ENCODE data around the gene KIAA1217. TPM values are rescaled to one million over a fixed set of nuclear protein-coding genes. Genes with fewer than 3 reads are reported as not detected.

Gene KIAA1217
- total and polyA plus RNA-seq, 2 of the 4 experiments (the other 2 are of a cell fraction): 3.4 to 4.4 TPM

DNA sequence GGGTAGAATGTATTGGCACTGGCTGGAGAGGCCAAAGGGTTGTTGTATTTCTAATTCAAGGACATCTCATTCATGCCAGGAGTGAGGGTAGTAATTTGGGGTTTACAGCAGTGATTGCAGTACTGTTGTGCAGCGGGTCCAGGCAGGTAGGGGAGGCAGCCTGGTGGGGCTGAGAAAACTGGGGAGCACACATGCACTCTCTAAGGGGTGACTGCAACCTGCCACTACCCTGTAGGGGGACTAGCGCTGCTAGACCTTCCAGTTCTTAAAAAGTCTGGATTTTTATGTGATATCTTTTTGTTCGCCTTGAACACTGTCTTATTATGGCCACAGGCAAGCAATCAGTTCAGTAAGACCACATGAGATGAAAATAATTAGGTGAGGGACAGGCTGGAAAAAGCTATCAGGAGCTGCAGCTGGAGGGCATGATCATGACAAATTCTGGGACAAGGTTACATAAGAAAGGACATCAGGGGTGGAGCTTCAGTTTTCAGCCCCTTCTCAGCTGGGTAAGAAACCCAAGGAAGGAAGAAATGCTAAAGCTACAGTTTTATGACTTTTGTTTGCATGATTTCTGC is 365.7 kb downstream of the KIAA1217 start:
- no peak overlapping the region for H2BK15ac ChIP-seq (ENCODE audit: low read depth, low read length)
- no peaks in the 10 kb centered on the region for H3K4me1 ChIP-seq (ENCODE audit: control insufficient read depth, insufficient read depth, low read length)
- H3K27me3 ChIP-seq (ENCODE audit: control insufficient read depth, insufficient read depth, low read length): no peaks in the 10 kb centered on the region; the same call in none of the 2 replicates
- TF ChIP-seq, protein P1, sequence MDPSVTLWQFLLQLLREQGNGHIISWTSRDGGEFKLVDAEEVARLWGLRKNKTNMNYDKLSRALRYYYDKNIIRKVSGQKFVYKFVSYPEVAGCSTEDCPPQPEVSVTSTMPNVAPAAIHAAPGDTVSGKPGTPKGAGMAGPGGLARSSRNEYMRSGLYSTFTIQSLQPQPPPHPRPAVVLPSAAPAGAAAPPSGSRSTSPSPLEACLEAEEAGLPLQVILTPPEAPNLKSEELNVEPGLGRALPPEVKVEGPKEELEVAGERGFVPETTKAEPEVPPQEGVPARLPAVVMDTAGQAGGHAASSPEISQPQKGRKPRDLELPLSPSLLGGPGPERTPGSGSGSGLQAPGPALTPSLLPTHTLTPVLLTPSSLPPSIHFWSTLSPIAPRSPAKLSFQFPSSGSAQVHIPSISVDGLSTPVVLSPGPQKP (IDR thresholded peaks at IDR 0.05; ENCODE audit: borderline replicate concordance, low read depth, low read length): no peak
- TF ChIP-seq, protein P2, sequence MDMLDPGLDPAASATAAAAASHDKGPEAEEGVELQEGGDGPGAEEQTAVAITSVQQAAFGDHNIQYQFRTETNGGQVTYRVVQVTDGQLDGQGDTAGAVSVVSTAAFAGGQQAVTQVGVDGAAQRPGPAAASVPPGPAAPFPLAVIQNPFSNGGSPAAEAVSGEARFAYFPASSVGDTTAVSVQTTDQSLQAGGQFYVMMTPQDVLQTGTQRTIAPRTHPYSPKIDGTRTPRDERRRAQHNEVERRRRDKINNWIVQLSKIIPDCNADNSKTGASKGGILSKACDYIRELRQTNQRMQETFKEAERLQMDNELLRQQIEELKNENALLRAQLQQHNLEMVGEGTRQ (IDR thresholded peaks at IDR 0.05; ENCODE audit: low read depth, low read length): no peak
- TF ChIP-seq, protein P3, sequence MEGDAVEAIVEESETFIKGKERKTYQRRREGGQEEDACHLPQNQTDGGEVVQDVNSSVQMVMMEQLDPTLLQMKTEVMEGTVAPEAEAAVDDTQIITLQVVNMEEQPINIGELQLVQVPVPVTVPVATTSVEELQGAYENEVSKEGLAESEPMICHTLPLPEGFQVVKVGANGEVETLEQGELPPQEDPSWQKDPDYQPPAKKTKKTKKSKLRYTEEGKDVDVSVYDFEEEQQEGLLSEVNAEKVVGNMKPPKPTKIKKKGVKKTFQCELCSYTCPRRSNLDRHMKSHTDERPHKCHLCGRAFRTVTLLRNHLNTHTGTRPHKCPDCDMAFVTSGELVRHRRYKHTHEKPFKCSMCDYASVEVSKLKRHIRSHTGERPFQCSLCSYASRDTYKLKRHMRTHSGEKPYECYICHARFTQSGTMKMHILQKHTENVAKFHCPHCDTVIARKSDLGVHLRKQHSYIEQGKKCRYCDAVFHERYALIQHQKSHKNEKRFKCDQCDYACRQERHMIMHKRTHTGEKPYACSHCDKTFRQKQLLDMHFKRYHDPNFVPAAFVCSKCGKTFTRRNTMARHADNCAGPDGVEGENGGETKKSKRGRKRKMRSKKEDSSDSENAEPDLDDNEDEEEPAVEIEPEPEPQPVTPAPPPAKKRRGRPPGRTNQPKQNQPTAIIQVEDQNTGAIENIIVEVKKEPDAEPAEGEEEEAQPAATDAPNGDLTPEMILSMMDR (conservative IDR thresholded peaks at IDR 0.05; ENCODE audit: low read depth, low read length): no peak
- TF ChIP-seq POLR2A (IDR thresholded peaks at IDR 0.05; ENCODE audit: low read depth, low read length): no peak
- TF ChIP-seq RAD21 (IDR thresholded peaks at IDR 0.05; ENCODE audit: low read length): no peak
- no peak for TF ChIP-seq BHLHE40 (IDR thresholded peaks at IDR 0.05; ENCODE audit: low read depth, low read length)
- TF ChIP-seq MAFK (IDR thresholded peaks at IDR 0.05; ENCODE audit: low read depth, low read length): no peak
- TF ChIP-seq CHD1 (IDR thresholded peaks at IDR 0.05; ENCODE audit: low read depth, low read length): no peak
- no peak for TF ChIP-seq NFE2L2 (IDR thresholded peaks at IDR 0.05; ENCODE audit: low read depth, low read length)
- TF ChIP-seq SMC3 (IDR thresholded peaks at IDR 0.05; ENCODE audit: low read depth, low read length): no peak
- TF ChIP-seq RFX5 (IDR thresholded peaks at IDR 0.05; ENCODE audit: low read depth, low read length): no peak
- TF ChIP-seq CEBPB (IDR thresholded peaks at IDR 0.05; ENCODE audit: low read depth, low read length): no peak
- no peak for TF ChIP-seq MXI1 (IDR thresholded peaks at IDR 0.05; ENCODE audit: borderline replicate concordance, low read depth, low read length)
- no peak for TF ChIP-seq RCOR1 (IDR thresholded peaks at IDR 0.05; ENCODE audit: insufficient replicate concordance, low read length)
- no peak for TF ChIP-seq MAZ (IDR thresholded peaks at IDR 0.05; ENCODE audit: borderline replicate concordance, low read depth, low read length)
- no peak for TF ChIP-seq FOS (IDR thresholded peaks at IDR 0.05; ENCODE audit: low read depth, low read length)
- H2BK20ac ChIP-seq (ENCODE audit: low read depth, low read length): no peak overlapping the region
- H3K9me3 ChIP-seq (ENCODE audit: control insufficient read depth, insufficient read depth, low read length): no peaks in the 10 kb centered on the region
- dilution Hi-C loops (cut with HindIII; ENCODE audit: low sequenced_read_pairs, unreplicated experiment) (no loop called here), in situ Hi-C loops (cut with MboI; ENCODE audit: low sequenced_read_pairs) (no loop called here), intact Hi-C loops (cut with micrococcal nuclease) (no loop called here)
- no TSS peak for BruUV-seq (replicated peaks)
- no peak overlapping the region for H2BK5ac ChIP-seq (ENCODE audit: low read depth, low read length, poor library complexity, severe bottlenecking)
- no peak overlapping the region for H3K4me2 ChIP-seq (ENCODE audit: low read depth, low read length)
- no peaks in the 10 kb centered on the region for H3K79me1 ChIP-seq (ENCODE audit: low read depth in 1 of 2, low read length in 2 of 2)
- H3K9me1 ChIP-seq (ENCODE audit: insufficient read depth, low read length): no peaks in the 10 kb centered on the region
- no peak overlapping the region for H3K18ac ChIP-seq (ENCODE audit: low read depth, low read length)
- H2AK9ac ChIP-seq (replicated peaks; ENCODE audit: low read depth, low read length, poor library complexity): no peak overlapping the region
- no peak overlapping the region for H3K4me3 ChIP-seq (ENCODE audit: insufficient read depth, low read depth, low read length)
- 71% methylated on average over 1 of the region's 3 CpGs; no CpG with 5 or more reads in 1 of the 2 experiments for WGBS, 2 experiments (ENCODE audit: extremely low coverage in 2 of 2, insufficient read length in 1 of 2)
- no peaks in the 10 kb centered on the region for H3K36me3 ChIP-seq (ENCODE audit: control insufficient read depth, insufficient read depth, low read length)
- H4K20me1 ChIP-seq (ENCODE audit: insufficient read depth, low read length): no peaks in the 10 kb centered on the region
- H3K9ac ChIP-seq (ENCODE audit: low read depth, low read length): no peak overlapping the region
- H3K23ac ChIP-seq (ENCODE audit: low read depth, low read length): no peak overlapping the region
- no peak overlapping the region for H3K4ac ChIP-seq (ENCODE audit: low read depth, low read length)
- H3K56ac ChIP-seq (ENCODE audit: extremely low read depth, insufficient read depth, low read length): no peak overlapping the region
- H4K91ac ChIP-seq (ENCODE audit: insufficient read depth, low read depth, low read length): no peak overlapping the region
- DNase-seq (no peak), ATAC-seq (ENCODE audit: low read depth) (no peak)
- H4K8ac ChIP-seq (ENCODE audit: low read depth in 2 of 2, low read length in 2 of 2): no peak overlapping the region
- no peak overlapping the region for H2AK5ac ChIP-seq (ENCODE audit: low read depth, low read length)
- POLR2A ChIA-PET (ENCODE audit: unreplicated experiment): no interaction called here
- H2AFZ ChIP-seq (replicated peaks; ENCODE audit: low read length, poor library complexity): no peak overlapping the region
- no peak overlapping the region for H4K5ac ChIP-seq (ENCODE audit: low read depth, low read length)
- no peak overlapping the region for H3K14ac ChIP-seq (replicated peaks; ENCODE audit: low read depth, low read length)
- no peak overlapping the region for H2BK120ac ChIP-seq (ENCODE audit: low read depth, low read length)
- CTCF ChIA-PET: interaction anchor here (0.6 to 1.1 kb wide), 3 partner anchors 22 to 1311 kb away, joined by 3 read pairs; no protein-coding TSS in a partner anchor
- no peak overlapping the region for H3K27ac ChIP-seq (ENCODE audit: insufficient read depth, low read length)
